ENCODE measurements around the gene ZFP37. TPM values are rescaled to one million over a fixed set of nuclear protein-coding genes. Genes with fewer than 3 reads are reported as not detected.
"Not testable (repeated sequence)": the region's sequence is repeated elsewhere in the genome, so short reads cannot be mapped to it uniquely, and the experiment has no call there.

The ZFP37 gene
- total RNA-seq (2022) (not detected in 2 replicates), Bru-seq, nascent RNA (not detected), BruChase-seq, experiment 1, labeled RNA remaining after a 2-hour chase (percentile 6 among the genes with signal in this experiment), BruChase-seq, experiment 2, labeled RNA remaining after a 6-hour chase (not detected)
- long read RNA-seq, result 0 reads

- no peak within 1 kb of the TSS for H3K4me3 ChIP-seq (ENCODE audit: low read depth, low read length)
- H3K27me3 ChIP-seq (replicated peaks; ENCODE audit: control insufficient read depth, insufficient read depth, low read length), result no peaks in the 10 kb centered on the region
- no peaks in the 10 kb centered on the region for H3K4me1 Mint-ChIP-seq (ENCODE audit: low read depth, unreplicated experiment)
- ChIA-PET CTCF (no interaction called here), POLR2A (no interaction called here)
- BruUV-seq (replicated peaks), result no TSS peak
- H3K4me3 Mint-ChIP-seq (ENCODE audit: unreplicated experiment), result no peak within 1 kb of the TSS
- DNase-seq, result no peak
- H3K27ac Mint-ChIP-seq (ENCODE audit: unreplicated experiment), result no peak within 1 kb of the TSS
- H3K36me3 ChIP-seq (ENCODE audit: control insufficient read depth, insufficient read depth, low read length), result no peaks in the 10 kb centered on the region
- H3K9me3 ChIP-seq, result peaks cover 5% of the 10 kb centered on the region
- intact Hi-C loops (cut with micrococcal nuclease; ENCODE audit: unreplicated experiment), result no loop called here
- H3K4me1 ChIP-seq, result no peaks in the 10 kb centered on the region
- no peaks in the 10 kb centered on the region for H3K9me3 Mint-ChIP-seq (ENCODE audit: unreplicated experiment)
- no peak for TF ChIP-seq CTCF (IDR thresholded peaks at IDR 0.05; ENCODE audit: insufficient read depth in 1 of 2, low read depth in 1 of 2, low read length in 1 of 2, severe bottlenecking in 1 of 2, unreplicated experiment in 1 of 2)
- H3K27me3 Mint-ChIP-seq (ENCODE audit: insufficient read depth, unreplicated experiment), result no peaks in the 10 kb centered on the region
- H3K36me3 Mint-ChIP-seq (ENCODE audit: insufficient read depth, unreplicated experiment), result no peaks in the 10 kb centered on the region
These were observed at the start of gene ZFP37 for GRCh38 chr9:113056191-113057106. TSS of gene ZFP37 (minus strand) at chr9:113056724. CDS start at chr9:113056688, 36 bp downstream.

- H3K4me3 ChIP-seq (ENCODE audit: low read depth, low read length); H3K36me3 Mint-ChIP-seq (ENCODE audit: insufficient read depth, unreplicated experiment); DNase-seq; BruUV-seq (replicated peaks); H3K9me3 Mint-ChIP-seq (ENCODE audit: unreplicated experiment); POLR2A ChIA-PET; H3K36me3 ChIP-seq (ENCODE audit: control insufficient read depth, insufficient read depth, low read length); H3K27ac Mint-ChIP-seq (ENCODE audit: unreplicated experiment); H3K27me3 Mint-ChIP-seq (ENCODE audit: insufficient read depth, unreplicated experiment); intact Hi-C loops (cut with micrococcal nuclease; ENCODE audit: unreplicated experiment); CTCF ChIA-PET; H3K4me1 Mint-ChIP-seq (ENCODE audit: low read depth, unreplicated experiment); H3K27me3 ChIP-seq (replicated peaks; ENCODE audit: control insufficient read depth, insufficient read depth, low read length); H3K4me1 ChIP-seq; H3K9me3 ChIP-seq; H3K4me3 Mint-ChIP-seq (ENCODE audit: unreplicated experiment): not testable (repeated sequence)
These were observed 48.8 kb upstream of the ZFP37 start for GRCh38 chr9:113105345-113105744.

- CTCF ChIA-PET, result no interaction called here
- no TSS peak for BruUV-seq (replicated peaks)
- intact Hi-C loops (cut with micrococcal nuclease; ENCODE audit: unreplicated experiment), result no loop called here
These were observed 39.0 kb upstream of the ZFP37 start for GRCh38 chr9:113095561-113095960.

GRCh38 chr9:113089924-113090323 is 33.4 kb upstream of the ZFP37 start:
- H3K9me3 ChIP-seq; POLR2A ChIA-PET; H3K27me3 Mint-ChIP-seq (ENCODE audit: insufficient read depth, unreplicated experiment); H3K4me1 ChIP-seq; intact Hi-C loops (cut with micrococcal nuclease; ENCODE audit: unreplicated experiment); H3K27ac Mint-ChIP-seq (ENCODE audit: unreplicated experiment); H3K4me3 Mint-ChIP-seq (ENCODE audit: unreplicated experiment); H3K4me3 ChIP-seq (ENCODE audit: low read depth, low read length); H3K36me3 Mint-ChIP-seq (ENCODE audit: insufficient read depth, unreplicated experiment); CTCF ChIA-PET; H3K27me3 ChIP-seq (replicated peaks; ENCODE audit: control insufficient read depth, insufficient read depth, low read length); H3K36me3 ChIP-seq (ENCODE audit: control insufficient read depth, insufficient read depth, low read length); DNase-seq; H3K4me1 Mint-ChIP-seq (ENCODE audit: low read depth, unreplicated experiment); BruUV-seq (replicated peaks): not testable (repeated sequence)
- peaks cover 11% of the 10 kb centered on the region for H3K9me3 Mint-ChIP-seq (ENCODE audit: unreplicated experiment)

More at GRCh38 chr9:113095561-113095960, 39.0 kb upstream of the ZFP37 start:
- no peak overlapping the region for H3K4me3 ChIP-seq (ENCODE audit: low read depth, low read length)
- H3K27me3 Mint-ChIP-seq (ENCODE audit: insufficient read depth, unreplicated experiment), result no peaks in the 10 kb centered on the region
- H3K4me3 Mint-ChIP-seq (ENCODE audit: unreplicated experiment), result no peak overlapping the region
- no peaks in the 10 kb centered on the region for H3K36me3 Mint-ChIP-seq (ENCODE audit: insufficient read depth, unreplicated experiment)
- no peak for DNase-seq
- H3K9me3 ChIP-seq, result no peaks in the 10 kb centered on the region
- H3K4me1 Mint-ChIP-seq (ENCODE audit: low read depth, unreplicated experiment), result no peaks in the 10 kb centered on the region
- H3K4me1 ChIP-seq, result no peaks in the 10 kb centered on the region
- peaks cover 2% of the 10 kb centered on the region for H3K9me3 Mint-ChIP-seq (ENCODE audit: unreplicated experiment)
- POLR2A ChIA-PET, result no interaction called here
- no peaks in the 10 kb centered on the region for H3K36me3 ChIP-seq (ENCODE audit: control insufficient read depth, insufficient read depth, low read length)
- H3K27me3 ChIP-seq (replicated peaks; ENCODE audit: control insufficient read depth, insufficient read depth, low read length), result no peaks in the 10 kb centered on the region
- no peak for TF ChIP-seq CTCF (IDR thresholded peaks at IDR 0.05; ENCODE audit: insufficient read depth in 1 of 2, low read depth in 1 of 2, low read length in 1 of 2, severe bottlenecking in 1 of 2, unreplicated experiment in 1 of 2)
- H3K27ac Mint-ChIP-seq (ENCODE audit: unreplicated experiment), result no peak overlapping the region

GRCh38 chr9:113089143-113089505 is 32.6 kb upstream of the ZFP37 start:
- CTCF ChIA-PET; H3K27me3 ChIP-seq (replicated peaks; ENCODE audit: control insufficient read depth, insufficient read depth, low read length); H3K27me3 Mint-ChIP-seq (ENCODE audit: insufficient read depth, unreplicated experiment); H3K27ac Mint-ChIP-seq (ENCODE audit: unreplicated experiment); H3K9me3 ChIP-seq; H3K4me1 Mint-ChIP-seq (ENCODE audit: low read depth, unreplicated experiment); POLR2A ChIA-PET; BruUV-seq (replicated peaks); H3K4me3 ChIP-seq (ENCODE audit: low read depth, low read length); H3K4me1 ChIP-seq; intact Hi-C loops (cut with micrococcal nuclease; ENCODE audit: unreplicated experiment); DNase-seq; H3K4me3 Mint-ChIP-seq (ENCODE audit: unreplicated experiment); H3K36me3 ChIP-seq (ENCODE audit: control insufficient read depth, insufficient read depth, low read length); H3K36me3 Mint-ChIP-seq (ENCODE audit: insufficient read depth, unreplicated experiment): not testable (repeated sequence)
- H3K9me3 Mint-ChIP-seq (ENCODE audit: unreplicated experiment), result peaks cover 11% of the 10 kb centered on the region

All from Caco-2 (cell line).